K562 (cell line): ENCODE data around the gene ARHGAP26. TPM values are rescaled to one million over a fixed set of nuclear protein-coding genes. Genes with fewer than 3 reads are reported as not detected.

Experiments
- ATAC-seq: fragments of 200-7000 bp; cut with Tn5 transposase; 3 replicates; pipeline ENCODE4 v1.9.1; 2020; ENCODE audit warnings: moderate library complexity
- BruUV-seq: library from RNA; stranded (reverse); fragments of 400-500 nt; replicated peaks from 2 replicates; lab custom pipeline; 2021; lab: Mats Ljungman, UMichigan
- CTCF ChIA-PET: fragments of 300-600 bp; formaldehyde crosslinking; extraction: SDS; loops from one replicate; lab custom pipeline; 2021; ENCODE audit warnings: low intra/inter-chr PET ratio; lab: Yijun Ruan, JAX
- POLR2A ChIA-PET: fragments of 300-600, 350-650 bp; sonication (Branson Sonifier 250); formaldehyde crosslinking; extraction: SDS; loops from one replicate; lab custom pipeline; 2021; ENCODE audit warnings: antibody characterized with exemption, inconsistent platforms; lab: Yijun Ruan, JAX
- DNase-seq, 4 experiments: peaks; one replicate each; pipeline versions ENCODE4 v3.0.0 to v3.0.0-alpha.2; 2011 to 2018; ENCODE audit warnings: low spot score in 3 of 4, mixed read lengths in 3 of 4; ENCODE audit errors: extremely low read depth in 1 of 4
- FAIRE-seq: peaks from 2 replicates; lab custom pipeline; 2011; peaks lifted over from hg19 to GRCh38; lab: Jason Lieb, UNC
- H2AFZ ChIP-seq: 2 replicates; pipeline ENCODE4 v1.6.0; 2011; ENCODE audit warnings: low read depth, low read length, control low read depth, inconsistent platforms
- H3K27ac ChIP-seq: fragments of 200-600 bp; 3 replicates; pipeline ENCODE4 v1.8.0; 2011; ENCODE audit warnings: low read depth, mild to moderate bottlenecking, control low read depth, inconsistent platforms, low read length, moderate library complexity, mixed read lengths; ENCODE audit errors: extremely low read depth
- H3K27me3 ChIP-seq, 2 experiments: fragments of 300-600 bp in 1 of 2; 2 replicates in 1 of 2; 3 replicates in 1 of 2; pipeline versions ENCODE4 v1.6.0 to v1.8.0; 2011; ENCODE audit warnings: inconsistent platforms in 2 of 2, low read length in 2 of 2, mild to moderate bottlenecking in 1 of 2, mixed read lengths in 1 of 2, moderate library complexity in 1 of 2; ENCODE audit not compliant: control insufficient read depth in 2 of 2, insufficient read depth in 2 of 2
- H3K36me3 ChIP-seq: fragments of 300-600 bp; 3 replicates; pipeline ENCODE4 v1.8.0; 2011; ENCODE audit warnings: mild to moderate bottlenecking, low read length, inconsistent platforms; ENCODE audit not compliant: control insufficient read depth, insufficient read depth
- H3K4me1 ChIP-seq, 2 experiments: fragments of 200-600 bp in 1 of 2; replicated peaks in 1 of 2; 2 replicates in 1 of 2; 3 replicates in 1 of 2; pipeline versions ENCODE4 v1.5.1 to v1.8.0; 2011; ENCODE audit warnings: inconsistent platforms in 2 of 2, low read length in 2 of 2, mild to moderate bottlenecking in 1 of 2, mixed read lengths in 1 of 2, moderate library complexity in 1 of 2; ENCODE audit not compliant: control insufficient read depth in 2 of 2, insufficient read depth in 2 of 2
- H3K4me2 ChIP-seq: 2 replicates; pipeline ENCODE4 v1.6.1; 2011; ENCODE audit warnings: low read length, control low read depth, inconsistent platforms, mixed read lengths; ENCODE audit not compliant: insufficient read depth
- H3K4me3 ChIP-seq: fragments of 200-600 bp; sonication (generic), shearing (Covaris generic); 2 replicates; pipeline ENCODE4 v1.5.1; 2016; ENCODE audit warnings: control low read depth, inconsistent platforms
- H3K79me2 ChIP-seq: fragments of 200-600 bp; 3 replicates; pipeline ENCODE4 v1.8.0; 2011; ENCODE audit warnings: low read length, inconsistent platforms; ENCODE audit not compliant: control insufficient read depth, insufficient read depth
- H3K9ac ChIP-seq, 2 experiments: 2 replicates each; pipeline versions ENCODE4 v1.6.0 to v1.6.1; 2011; ENCODE audit warnings: low read depth in 2 of 2, low read length in 2 of 2, control low read depth in 1 of 2, inconsistent platforms in 1 of 2, mild to moderate bottlenecking in 1 of 2, mixed read lengths in 1 of 2; ENCODE audit not compliant: insufficient read depth in 1 of 2
- H3K9me1 ChIP-seq: one replicate; pipeline ENCODE4 v1.6.0; 2011; ENCODE audit warnings: inconsistent platforms, mild to moderate bottlenecking, low read length, moderate library complexity; ENCODE audit not compliant: control insufficient read depth, insufficient read depth
- H3K9me3 ChIP-seq: replicated peaks from 2 replicates; pipeline ENCODE4 v1.5.1; 2011; ENCODE audit warnings: low read depth, low read length, inconsistent platforms; ENCODE audit not compliant: control insufficient read depth, insufficient read depth
- H4K20me1 ChIP-seq: replicated peaks from 2 replicates; pipeline ENCODE4 v1.6.1; 2011; ENCODE audit warnings: low read length, inconsistent platforms, mixed read lengths; ENCODE audit not compliant: control insufficient read depth, insufficient read depth
- ELF2 ChIP-seq: fragments of 250-450 bp; sonication (Bioruptor Pico); IDR thresholded peaks from 2 replicates; pipeline ENCODE4 v1.5.0; 2021; ENCODE audit warnings: mild to moderate bottlenecking
- GATAD2A ChIP-seq: fragments of 450-650 bp; IDR thresholded peaks from 2 replicates; pipeline ENCODE4 v1.6.1; 2017
- GTF2A2 ChIP-seq: IDR thresholded peaks from 2 replicates; pipeline ENCODE4 v1.6.1; 2016; ENCODE audit warnings: mild to moderate bottlenecking, missing genetic modification characterization, missing compliant biosample characterization
- MEIS2 ChIP-seq: fragments of 450-650 bp; IDR thresholded peaks from 2 replicates; pipeline ENCODE4 v1.6.1; 2014; ENCODE audit warnings: mild to moderate bottlenecking; ENCODE audit not compliant: partially characterized antibody
- NR2C1 ChIP-seq, 2 experiments: fragments of 450-650 bp; IDR thresholded peaks; 2 replicates each; pipeline ENCODE4 v1.6.1; 2017; ENCODE audit warnings: mild to moderate bottlenecking in 2 of 2, antibody characterized with exemption in 1 of 2, inconsistent platforms in 1 of 2, missing compliant biosample characterization in 1 of 2, missing genetic modification characterization in 1 of 2
- SAFB ChIP-seq: fragments of 200-400 bp; formaldehyde crosslinking; IDR thresholded peaks from 2 replicates; pipeline ENCODE4 v1.6.1; 2017; ENCODE audit warnings: low read depth, low read length, borderline replicate concordance
- SIN3B ChIP-seq: fragments of 450-650 bp; IDR thresholded peaks from 2 replicates; pipeline ENCODE4 v1.6.1; 2017; ENCODE audit warnings: low read depth, mild to moderate bottlenecking, moderate library complexity
- SMARCA4 ChIP-seq: fragments of 450-650 bp; IDR thresholded peaks from 2 replicates; pipeline ENCODE4 v1.6.1; 2016
- YY1 ChIP-seq, 3 experiments: IDR thresholded peaks; 2 replicates each; pipeline ENCODE4 v1.6.1; 2011; ENCODE audit warnings: low read length in 2 of 3, mild to moderate bottlenecking in 2 of 3, moderate library complexity in 2 of 3, borderline replicate concordance in 1 of 3, control low read depth in 1 of 3, low read depth in 1 of 3; ENCODE audit not compliant: insufficient read depth in 3 of 3, insufficient replicate concordance in 2 of 3, control insufficient read depth in 1 of 3, insufficient read length in 1 of 3; ENCODE audit errors: extremely low read depth in 1 of 3
- WGBS: fragments of 100-300 bp; shearing (Covaris generic); methylation state at CpG from one replicate; pipeline ENCODE4 v1.1.6; 2016; ENCODE audit warnings: low coverage, mixed read lengths; ENCODE audit not compliant: insufficient coverage; ENCODE audit errors: missing lambda C conversion rate; 5-methylcytosine and 5-hydroxymethylcytosine counted together
- in situ Hi-C: fragments of 300-500 bp; cut with MboI; formaldehyde crosslinking; loops from 4 replicates; pipeline ENCODE4 v1.15.0; 2018; ENCODE audit warnings: inconsistent platforms, mixed read lengths
- intact Hi-C: fragments of 100-400 bp; cut with micrococcal nuclease; formaldehyde crosslinking; loops from 2 replicates; pipeline ENCODE4 v1.14.2; 2022
- polyA plus RNA-seq, 8 experiments: library from polyadenylated mRNA; depleted of rRNA in 4 of 8; stranded (reverse) in 5 of 8; unstranded in 3 of 8; fragments of >200 nt; fragmentation: Nextera tagmentation in 2 of 8; fragmentation: Illumina TruSeq in 1 of 8; extraction: Ambion mirVana in 2 of 8; extraction: Trizol in 1 of 8; gene quantifications; 2 replicates each; pipeline versions ENCODE4 v1.2.1 to v1.2.3, GENCODE V29; 2011 to 2014; ENCODE audit warnings: inconsistent platforms in 1 of 8, missing spikeins in 1 of 8
- total RNA-seq, 7 experiments: library from RNA; depleted of rRNA in 6 of 7; stranded (reverse); fragments of >200 nt in 6 of 7; fragmentation: Illumina TruSeq in 2 of 7; extraction: Trizol in 2 of 7; gene quantifications; 2 replicates each; pipeline versions ENCODE4 v1.2.1 to v1.2.3, GENCODE V29; 2011 to 2021; ENCODE audit warnings: low replicate concordance in 1 of 7
- TF ChIP-seq, protein P1 (sequence below): fragments of 450-650 bp; formaldehyde crosslinking; IDR thresholded peaks from 2 replicates; pipeline ENCODE4 v1.4.0; 2020; ENCODE audit warnings: mild to moderate bottlenecking, moderate library complexity

The ARHGAP26 gene
- total and polyA plus RNA-seq, 9 of the 15 experiments (the other 6 are each of a cell fraction or from before 2014, with no cell fraction given), result 0.13 to 1.1 (median 0.55) TPM

DNA sequence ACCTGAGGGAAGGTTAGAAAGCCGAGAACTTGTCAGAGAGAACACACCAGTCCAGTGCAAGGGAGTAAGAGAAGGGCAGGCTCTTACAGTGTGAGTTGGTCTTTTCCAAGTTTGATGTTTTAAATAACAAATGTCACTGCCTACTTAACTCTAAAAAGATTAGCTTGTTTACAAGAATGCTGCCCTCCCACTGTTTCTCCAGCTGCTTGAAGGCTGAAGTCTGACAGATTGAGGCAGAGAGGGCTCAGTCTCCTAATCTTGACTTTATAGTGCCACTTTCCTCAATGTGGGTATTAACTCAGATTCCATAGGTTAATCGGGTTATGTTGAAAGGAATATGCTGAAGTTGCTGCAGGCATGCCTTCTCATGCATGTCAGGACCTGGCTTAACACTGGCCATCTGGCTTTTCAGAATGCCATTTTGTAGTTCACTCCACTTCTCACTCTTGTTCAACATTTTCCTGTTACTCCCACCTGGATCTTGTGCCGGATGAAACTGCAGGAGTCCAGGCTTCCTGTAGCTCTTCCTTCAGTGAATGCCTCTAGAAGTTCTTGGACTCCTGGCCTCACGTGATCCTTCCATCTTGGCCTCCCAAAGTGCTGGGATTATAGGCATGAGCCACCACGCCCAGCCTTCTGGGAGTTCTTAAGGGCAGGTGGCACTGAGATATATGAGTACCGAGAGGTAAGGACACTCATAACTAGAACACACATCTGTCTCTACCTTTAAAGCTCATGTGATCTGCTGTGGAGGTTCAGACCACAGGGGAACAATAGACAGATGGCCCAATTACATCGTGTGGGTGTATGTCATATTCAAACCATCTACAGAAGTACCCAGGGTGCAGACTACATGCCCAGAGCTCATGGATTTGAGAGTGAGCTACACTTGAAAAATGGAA is 249.7 kb downstream of the ARHGAP26 start:
- POLR2A ChIA-PET, result no interaction called here
- BruUV-seq, result no TSS peak
- TF ChIP-seq MEIS2 (no peak), SMARCA4 (no peak), ELF2 (no peak), YY1 (IDR thresholded peaks at IDR 0.05; ENCODE audit: borderline replicate concordance in 1 of 3, control insufficient read depth in 1 of 3, extremely low read depth in 1 of 3, insufficient read depth in 3 of 3, insufficient read length in 1 of 3, insufficient replicate concordance in 2 of 3, low read depth in 1 of 3, low read length in 2 of 3) (no peak), GATAD2A (no peak), SAFB (no peak), GTF2A2 (tag) (no peak), NR2C1 (IDR thresholded peaks at IDR 0.05) (no peak), NR2C1 (tag; IDR thresholded peaks at IDR 0.05) (no peak), SIN3B (no peak)
- TF ChIP-seq, protein P1, sequence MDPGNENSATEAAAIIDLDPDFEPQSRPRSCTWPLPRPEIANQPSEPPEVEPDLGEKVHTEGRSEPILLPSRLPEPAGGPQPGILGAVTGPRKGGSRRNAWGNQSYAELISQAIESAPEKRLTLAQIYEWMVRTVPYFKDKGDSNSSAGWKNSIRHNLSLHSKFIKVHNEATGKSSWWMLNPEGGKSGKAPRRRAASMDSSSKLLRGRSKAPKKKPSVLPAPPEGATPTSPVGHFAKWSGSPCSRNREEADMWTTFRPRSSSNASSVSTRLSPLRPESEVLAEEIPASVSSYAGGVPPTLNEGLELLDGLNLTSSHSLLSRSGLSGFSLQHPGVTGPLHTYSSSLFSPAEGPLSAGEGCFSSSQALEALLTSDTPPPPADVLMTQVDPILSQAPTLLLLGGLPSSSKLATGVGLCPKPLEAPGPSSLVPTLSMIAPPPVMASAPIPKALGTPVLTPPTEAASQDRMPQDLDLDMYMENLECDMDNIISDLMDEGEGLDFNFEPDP (CRISPR knock-in tag), result no peak

More for the DNA sequence above, 249.7 kb downstream of the ARHGAP26 start:
- peaks cover 0 to 10% of the 10 kb centered on the region in 2 experiments; a peak in 2 of 5 replicates for H3K4me1 ChIP-seq
- no peaks in the 10 kb centered on the region for H3K9me1 ChIP-seq
- in situ Hi-C loops, result no loop called here
- H4K20me1 ChIP-seq, result no peaks in the 10 kb centered on the region
- CTCF ChIA-PET, result no interaction called here
- intact Hi-C loops, result loop anchor here (10.0 kb wide), 2 partner anchors 1125 to 1165 kb away; no protein-coding TSS in a partner anchor
- DNase-seq (no peak), FAIRE-seq (no peak), ATAC-seq (no peak)
- H3K36me3 ChIP-seq, result no peaks in the 10 kb centered on the region
- no peaks in the 10 kb centered on the region for H3K9me3 ChIP-seq
- 32% methylated on average over 7 of the region's 7 CpGs for WGBS
- H3K27ac ChIP-seq, result no peak overlapping the region
- no peaks in the 10 kb centered on the region for H3K27me3 ChIP-seq
- H3K4me3 ChIP-seq, result no peak overlapping the region
- no peak overlapping the region; a peak in 1 of 4 replicates for H3K9ac ChIP-seq
- no peaks in the 10 kb centered on the region for H3K79me2 ChIP-seq
- H2AFZ ChIP-seq, result peak overlapping the region; percentile 29; the same call in 1 of the 2 replicates
- H3K4me2 ChIP-seq, result no peak overlapping the region
